Ovary (tissue), 3 donors: Measurements from ENCODE around the gene STK33.

Experiments
- EP300 ChIP-seq: sonication (generic); formaldehyde crosslinking; IDR thresholded peaks from one replicate; pipeline ENCODE4 v1.6.1; 2017; ENCODE audit warnings: antibody characterized with exemption
- POLR2A ChIP-seq: fragments of 450-650 bp; IDR thresholded peaks from one replicate; pipeline ENCODE4 v1.6.1; 2017; ENCODE audit warnings: antibody characterized with exemption, mild to moderate bottlenecking, moderate library complexity
- TF ChIP-seq, protein P1 (sequence below), 3 donors: fragments of 450-650 bp in 2 of 3; fragments of 200-600 bp in 1 of 3; IDR thresholded peaks; one replicate each; pipeline versions ENCODE4 v1.5.1 to v1.8.0; 2016 to 2022; ENCODE audit warnings: antibody characterized with exemption in 3 of 3, mild to moderate bottlenecking in 1 of 3
- donor health status: DM: no; HTN: no; CAD: no.

DNA sequence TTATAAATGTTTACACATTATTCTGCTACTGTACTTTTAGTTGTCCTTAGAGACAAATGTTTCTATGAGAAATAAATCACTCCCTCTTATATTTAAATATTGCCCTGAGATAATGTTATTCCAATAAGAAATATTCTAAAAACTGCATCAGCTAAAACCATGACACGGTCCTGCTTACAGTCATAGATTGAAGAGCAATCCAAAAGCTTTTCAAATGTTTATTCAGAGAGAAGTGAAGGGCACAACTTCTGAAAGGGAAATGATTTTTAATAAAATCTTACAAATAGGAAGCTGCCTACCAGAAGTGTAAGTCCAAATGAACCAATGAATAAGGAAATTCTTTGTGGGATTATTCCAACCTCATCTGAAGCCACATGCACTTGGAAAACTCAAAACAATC, 49.2 kb downstream of the STK33 start:
- TF ChIP-seq POLR2A: no peak
- TF ChIP-seq, protein P1, sequence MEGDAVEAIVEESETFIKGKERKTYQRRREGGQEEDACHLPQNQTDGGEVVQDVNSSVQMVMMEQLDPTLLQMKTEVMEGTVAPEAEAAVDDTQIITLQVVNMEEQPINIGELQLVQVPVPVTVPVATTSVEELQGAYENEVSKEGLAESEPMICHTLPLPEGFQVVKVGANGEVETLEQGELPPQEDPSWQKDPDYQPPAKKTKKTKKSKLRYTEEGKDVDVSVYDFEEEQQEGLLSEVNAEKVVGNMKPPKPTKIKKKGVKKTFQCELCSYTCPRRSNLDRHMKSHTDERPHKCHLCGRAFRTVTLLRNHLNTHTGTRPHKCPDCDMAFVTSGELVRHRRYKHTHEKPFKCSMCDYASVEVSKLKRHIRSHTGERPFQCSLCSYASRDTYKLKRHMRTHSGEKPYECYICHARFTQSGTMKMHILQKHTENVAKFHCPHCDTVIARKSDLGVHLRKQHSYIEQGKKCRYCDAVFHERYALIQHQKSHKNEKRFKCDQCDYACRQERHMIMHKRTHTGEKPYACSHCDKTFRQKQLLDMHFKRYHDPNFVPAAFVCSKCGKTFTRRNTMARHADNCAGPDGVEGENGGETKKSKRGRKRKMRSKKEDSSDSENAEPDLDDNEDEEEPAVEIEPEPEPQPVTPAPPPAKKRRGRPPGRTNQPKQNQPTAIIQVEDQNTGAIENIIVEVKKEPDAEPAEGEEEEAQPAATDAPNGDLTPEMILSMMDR (IDR thresholded peaks at IDR 0.05): no peak
- TF ChIP-seq EP300: no peak
